GM23338 (cell line): ENCODE data around the gene NTRK1.

ENCODE experiments used
- CREB1 ChIP-seq: fragments of 250-450 bp; sonication (Bioruptor Pico); IDR thresholded peaks from 2 replicates; pipeline ENCODE4 v1.5.0; 2020; ENCODE audit warnings: low read depth, mild to moderate bottlenecking, moderate library complexity
- EZH2 ChIP-seq: fragments of 200-600 bp; sonication (generic); IDR thresholded peaks from one replicate; pipeline ENCODE4 v1.8.0; 2017; ENCODE audit warnings: antibody characterized with exemption, mild to moderate bottlenecking, low read depth; ENCODE audit not compliant: unreplicated experiment
- EZH2phosphoT487 ChIP-seq: fragments of 200-600 bp; sonication (generic); IDR thresholded peaks from one replicate; pipeline ENCODE4 v1.8.1; 2018; ENCODE audit warnings: antibody characterized with exemption; ENCODE audit not compliant: unreplicated experiment
- JUNB ChIP-seq: IDR thresholded peaks from one replicate; pipeline ENCODE4 v1.6.1; 2016; ENCODE audit warnings: antibody characterized with exemption; ENCODE audit not compliant: unreplicated experiment
- POLR2AphosphoS5 ChIP-seq: IDR thresholded peaks from 2 replicates; pipeline ENCODE4 v1.6.1; 2016; ENCODE audit warnings: antibody characterized with exemption, low read depth
- ZNF331 ChIP-seq: fragments of 250-450 bp; sonication (Bioruptor Pico); IDR thresholded peaks from 2 replicates; pipeline ENCODE4 v1.5.0; 2020; ENCODE audit warnings: low read depth, mild to moderate bottlenecking, moderate library complexity
- TF ChIP-seq, protein P1 (sequence below), 2 experiments: fragments of 200-600 bp in 1 of 2; sonication (generic) in 1 of 2; conservative IDR thresholded peaks; 2 replicates each; pipeline versions ENCODE4 v1.5.1 to v1.6.1; 2016 to 2017; ENCODE audit warnings: antibody characterized with exemption in 2 of 2, low read depth in 2 of 2, mild to moderate bottlenecking in 2 of 2, moderate library complexity in 1 of 2
- TF ChIP-seq, protein P2 (sequence below): IDR thresholded peaks from one replicate; pipeline ENCODE4 v1.6.1; 2018; ENCODE audit warnings: antibody characterized with exemption; ENCODE audit not compliant: unreplicated experiment

DNA sequence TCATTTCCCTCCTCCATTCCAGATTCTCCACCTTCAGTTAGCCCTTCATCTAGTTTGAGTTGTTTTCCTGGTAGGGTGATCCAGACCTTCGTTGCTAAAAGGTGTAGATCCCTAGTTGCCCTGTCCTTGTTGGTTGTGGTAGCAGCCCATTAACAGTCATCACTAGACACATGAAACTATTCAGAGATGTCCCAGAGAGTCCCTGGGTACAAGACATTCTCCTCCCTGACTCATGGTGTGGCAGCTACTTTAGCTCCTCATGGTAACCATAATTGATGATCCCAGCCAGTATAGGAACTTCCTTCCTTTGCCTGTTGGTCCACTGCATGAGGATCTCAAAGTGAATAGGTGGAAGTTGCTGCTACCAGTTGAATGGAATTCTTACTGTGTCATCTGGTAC lies 38.0 kb upstream of the NTRK1 start:
- TF ChIP-seq POLR2AphosphoS5 (no peak), EZH2phosphoT487 (no peak), CREB1 (CRISPR knock-in tag) (no peak), EZH2 (no peak), ZNF331 (CRISPR knock-in tag) (no peak), JUNB (no peak)
- TF ChIP-seq, protein P1, sequence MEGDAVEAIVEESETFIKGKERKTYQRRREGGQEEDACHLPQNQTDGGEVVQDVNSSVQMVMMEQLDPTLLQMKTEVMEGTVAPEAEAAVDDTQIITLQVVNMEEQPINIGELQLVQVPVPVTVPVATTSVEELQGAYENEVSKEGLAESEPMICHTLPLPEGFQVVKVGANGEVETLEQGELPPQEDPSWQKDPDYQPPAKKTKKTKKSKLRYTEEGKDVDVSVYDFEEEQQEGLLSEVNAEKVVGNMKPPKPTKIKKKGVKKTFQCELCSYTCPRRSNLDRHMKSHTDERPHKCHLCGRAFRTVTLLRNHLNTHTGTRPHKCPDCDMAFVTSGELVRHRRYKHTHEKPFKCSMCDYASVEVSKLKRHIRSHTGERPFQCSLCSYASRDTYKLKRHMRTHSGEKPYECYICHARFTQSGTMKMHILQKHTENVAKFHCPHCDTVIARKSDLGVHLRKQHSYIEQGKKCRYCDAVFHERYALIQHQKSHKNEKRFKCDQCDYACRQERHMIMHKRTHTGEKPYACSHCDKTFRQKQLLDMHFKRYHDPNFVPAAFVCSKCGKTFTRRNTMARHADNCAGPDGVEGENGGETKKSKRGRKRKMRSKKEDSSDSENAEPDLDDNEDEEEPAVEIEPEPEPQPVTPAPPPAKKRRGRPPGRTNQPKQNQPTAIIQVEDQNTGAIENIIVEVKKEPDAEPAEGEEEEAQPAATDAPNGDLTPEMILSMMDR (conservative IDR thresholded peaks at IDR 0.05; ENCODE audit: low read depth in 2 of 2) = no peak
- TF ChIP-seq, protein P2, sequence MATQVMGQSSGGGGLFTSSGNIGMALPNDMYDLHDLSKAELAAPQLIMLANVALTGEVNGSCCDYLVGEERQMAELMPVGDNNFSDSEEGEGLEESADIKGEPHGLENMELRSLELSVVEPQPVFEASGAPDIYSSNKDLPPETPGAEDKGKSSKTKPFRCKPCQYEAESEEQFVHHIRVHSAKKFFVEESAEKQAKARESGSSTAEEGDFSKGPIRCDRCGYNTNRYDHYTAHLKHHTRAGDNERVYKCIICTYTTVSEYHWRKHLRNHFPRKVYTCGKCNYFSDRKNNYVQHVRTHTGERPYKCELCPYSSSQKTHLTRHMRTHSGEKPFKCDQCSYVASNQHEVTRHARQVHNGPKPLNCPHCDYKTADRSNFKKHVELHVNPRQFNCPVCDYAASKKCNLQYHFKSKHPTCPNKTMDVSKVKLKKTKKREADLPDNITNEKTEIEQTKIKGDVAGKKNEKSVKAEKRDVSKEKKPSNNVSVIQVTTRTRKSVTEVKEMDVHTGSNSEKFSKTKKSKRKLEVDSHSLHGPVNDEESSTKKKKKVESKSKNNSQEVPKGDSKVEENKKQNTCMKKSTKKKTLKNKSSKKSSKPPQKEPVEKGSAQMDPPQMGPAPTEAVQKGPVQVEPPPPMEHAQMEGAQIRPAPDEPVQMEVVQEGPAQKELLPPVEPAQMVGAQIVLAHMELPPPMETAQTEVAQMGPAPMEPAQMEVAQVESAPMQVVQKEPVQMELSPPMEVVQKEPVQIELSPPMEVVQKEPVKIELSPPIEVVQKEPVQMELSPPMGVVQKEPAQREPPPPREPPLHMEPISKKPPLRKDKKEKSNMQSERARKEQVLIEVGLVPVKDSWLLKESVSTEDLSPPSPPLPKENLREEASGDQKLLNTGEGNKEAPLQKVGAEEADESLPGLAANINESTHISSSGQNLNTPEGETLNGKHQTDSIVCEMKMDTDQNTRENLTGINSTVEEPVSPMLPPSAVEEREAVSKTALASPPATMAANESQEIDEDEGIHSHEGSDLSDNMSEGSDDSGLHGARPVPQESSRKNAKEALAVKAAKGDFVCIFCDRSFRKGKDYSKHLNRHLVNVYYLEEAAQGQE = no peak
